Stromal cell of bone marrow (primary cell): ENCODE results near the gene GAGE12C.
"Not testable (repeated sequence)": the region's sequence is repeated elsewhere in the genome, so short reads cannot be mapped to it uniquely, and the experiment has no call there.

Experiments used
- DNase-seq: peaks from one replicate; pipeline ENCODE4 v3.0.0-alpha.2; 2012; ENCODE audit warnings: low read depth

The GAGE12C gene, protein sequence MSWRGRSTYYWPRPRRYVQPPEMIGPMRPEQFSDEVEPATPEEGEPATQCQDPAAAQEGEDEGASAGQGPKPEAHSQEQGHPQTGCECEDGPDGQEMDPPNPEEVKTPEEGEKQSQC

DNA sequence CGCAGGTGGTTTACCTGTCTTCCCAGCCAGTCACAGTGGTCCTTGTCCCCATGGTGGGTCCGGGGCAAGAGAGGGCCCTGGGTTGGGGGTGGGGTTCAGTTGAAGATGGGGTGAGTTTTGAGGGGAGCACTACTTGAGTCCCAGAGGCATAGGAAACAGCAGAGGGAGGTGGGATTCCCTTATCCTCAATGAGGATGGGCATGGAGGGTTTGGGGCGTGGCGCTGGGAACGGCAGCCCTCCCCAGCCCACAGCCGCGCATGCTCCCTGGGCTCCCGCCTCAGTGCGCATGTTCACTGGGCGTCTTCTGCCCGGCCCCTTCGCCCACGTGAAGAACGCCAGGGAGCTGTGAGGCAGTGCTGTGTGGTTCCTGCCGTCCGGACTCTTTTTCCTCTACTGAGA is at the start of gene GAGE12C:
Gene GAGE12C, plus strand, starts transcription at position 301 of the 400 bp plus-strand sequence. CDS start 1,155 bp downstream, outside the sequence.
- DNase-seq, result not testable (repeated sequence)

- not testable (repeated sequence) for DNase-seq
Observed at GRCh38 chrX:49541433-49541832, 9.5 kb downstream of the GAGE12C start, which contains the start of gene GAGE12D. Gene GAGE12D (plus strand): TSS chrX:49541733. CDS start chrX:49542888, 1,155 bp downstream.

- not testable (repeated sequence) for DNase-seq
Observed at GRCh38 chrX:49550989-49551388, 19.0 kb downstream of the GAGE12C start, which contains the start of gene GAGE12E. Gene GAGE12E (plus strand): TSS chrX:49551289. CDS start chrX:49552444, 1,155 bp downstream.

GRCh38 chrX:49560542-49560941 is 28.6 kb downstream of the GAGE12C start, which contains the start of gene GAGE12F:
Gene GAGE12F (plus strand): TSS chrX:49560842. CDS start chrX:49561997, 1,155 bp downstream.
- not testable (repeated sequence) for DNase-seq

DNA sequence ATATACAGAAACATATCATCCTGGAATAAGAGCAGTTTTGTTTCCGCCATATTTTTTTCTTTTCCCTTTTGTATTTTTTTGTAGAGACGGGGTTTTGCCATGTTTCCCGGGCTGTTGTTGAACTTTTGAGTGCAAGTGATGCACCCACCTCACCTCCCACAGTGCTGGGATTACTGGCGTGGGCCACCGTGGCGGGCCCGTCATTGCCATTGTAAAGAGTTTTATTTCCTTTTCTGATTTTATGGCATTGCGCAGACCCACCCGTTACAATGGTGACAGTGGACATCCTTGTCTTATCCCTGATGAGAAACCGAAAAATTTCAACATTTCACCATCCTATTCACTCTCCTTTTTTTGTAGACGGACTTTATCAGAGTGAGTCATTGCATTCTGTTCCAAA is 36.8 kb downstream of the GAGE12C start:
- DNase-seq, result not testable (repeated sequence)

DNA sequence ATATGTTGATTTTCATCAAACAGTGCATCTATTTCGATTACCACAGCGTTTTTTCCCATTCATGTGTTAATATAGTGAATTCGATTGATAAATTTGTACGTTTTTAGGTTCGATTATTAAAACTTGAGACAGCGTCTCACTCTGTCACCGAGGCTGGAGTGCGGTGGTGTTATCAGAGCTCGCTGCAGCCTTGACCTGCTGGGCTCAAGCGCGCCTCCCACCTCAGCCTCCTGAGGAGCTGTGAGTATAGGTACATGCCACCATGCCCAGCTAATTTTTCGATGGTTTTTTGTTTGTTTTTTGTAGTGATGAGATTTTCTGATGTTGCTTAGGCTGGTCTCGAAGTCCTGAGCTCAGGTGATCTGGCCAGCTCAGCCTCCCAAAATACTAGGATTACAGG is 37.2 kb downstream of the GAGE12C start:
- DNase-seq, result not testable (repeated sequence)

DNA sequence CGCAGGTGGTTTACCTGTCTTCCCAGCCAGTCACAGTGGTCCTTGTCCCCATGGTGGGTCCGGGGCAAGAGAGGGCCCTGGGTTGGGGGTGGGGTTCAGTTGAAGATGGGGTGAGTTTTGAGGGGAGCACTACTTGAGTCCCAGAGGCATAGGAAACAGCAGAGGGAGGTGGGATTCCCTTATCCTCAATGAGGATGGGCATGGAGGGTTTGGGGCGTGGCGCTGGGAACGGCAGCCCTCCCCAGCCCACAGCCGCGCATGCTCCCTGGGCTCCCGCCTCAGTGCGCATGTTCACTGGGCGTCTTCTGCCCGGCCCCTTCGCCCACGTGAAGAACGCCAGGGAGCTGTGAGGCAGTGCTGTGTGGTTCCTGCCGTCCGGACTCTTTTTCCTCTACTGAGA is 38.1 kb downstream of the GAGE12C start, which contains the start of gene GAGE12G:
Gene GAGE12G, plus strand, starts transcription at position 301 of the 400 bp plus-strand sequence. CDS start 1,155 bp downstream, outside the sequence.
- not testable (repeated sequence) for DNase-seq

DNA sequence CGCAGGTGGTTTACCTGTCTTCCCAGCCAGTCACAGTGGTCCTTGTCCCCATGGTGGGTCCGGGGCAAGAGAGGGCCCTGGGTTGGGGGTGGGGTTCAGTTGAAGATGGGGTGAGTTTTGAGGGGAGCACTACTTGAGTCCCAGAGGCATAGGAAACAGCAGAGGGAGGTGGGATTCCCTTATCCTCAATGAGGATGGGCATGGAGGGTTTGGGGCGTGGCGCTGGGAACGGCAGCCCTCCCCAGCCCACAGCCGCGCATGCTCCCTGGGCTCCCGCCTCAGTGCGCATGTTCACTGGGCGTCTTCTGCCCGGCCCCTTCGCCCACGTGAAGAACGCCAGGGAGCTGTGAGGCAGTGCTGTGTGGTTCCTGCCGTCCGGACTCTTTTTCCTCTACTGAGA is 47.7 kb downstream of the GAGE12C start, which contains the start of gene GAGE12H:
Gene GAGE12H, plus strand, starts transcription at position 301 of the 400 bp plus-strand sequence. CDS start 1,155 bp downstream, outside the sequence.
- not testable (repeated sequence) for DNase-seq
